ENCODE results near the gene CPNE8.

CPNE8 gene

DNA sequence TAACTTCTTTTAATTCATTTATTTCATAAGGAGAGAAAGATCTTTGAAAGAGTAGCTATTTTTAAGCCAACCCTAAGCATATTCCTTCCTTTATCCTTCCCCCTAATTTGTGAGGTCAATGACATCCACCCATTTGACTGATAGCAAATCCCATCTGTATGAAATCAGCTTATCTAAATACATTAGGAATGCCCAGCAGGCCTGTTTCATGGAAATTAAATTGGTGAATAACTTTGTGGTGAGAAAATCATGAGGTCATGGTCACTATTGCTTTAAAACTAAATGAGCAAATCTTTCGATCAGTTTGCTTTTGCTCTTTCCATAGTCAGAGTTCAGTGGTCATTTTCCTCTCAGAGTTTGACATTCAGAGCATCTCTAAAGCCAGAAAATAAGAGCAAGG is 256.6 kb downstream of the CPNE8 start:
- DNase-seq (ENCODE audit: low spot score) (no peak), FAIRE-seq (no peak)

DNA sequence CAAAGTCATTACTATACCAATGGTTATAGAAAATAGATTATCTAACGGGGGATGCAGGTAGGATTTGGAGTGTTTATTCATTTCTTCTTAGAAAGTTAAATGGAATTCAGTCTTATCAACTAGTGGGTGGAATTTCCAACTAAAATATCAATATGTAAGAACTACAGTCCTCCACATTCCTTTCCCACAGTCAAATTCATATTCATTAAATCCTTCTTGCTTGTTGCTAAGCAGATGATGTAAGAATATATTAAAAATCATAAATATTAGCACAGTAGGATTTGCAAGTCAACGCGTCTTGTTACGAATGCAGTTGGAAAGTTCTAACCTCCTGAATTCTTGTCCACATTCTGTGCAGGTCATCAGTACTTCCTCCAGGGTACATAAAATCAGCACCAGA is 259.2 kb downstream of the CPNE8 start:
- no peak for DNase-seq (ENCODE audit: low spot score)
- no peak for FAIRE-seq

DNA sequence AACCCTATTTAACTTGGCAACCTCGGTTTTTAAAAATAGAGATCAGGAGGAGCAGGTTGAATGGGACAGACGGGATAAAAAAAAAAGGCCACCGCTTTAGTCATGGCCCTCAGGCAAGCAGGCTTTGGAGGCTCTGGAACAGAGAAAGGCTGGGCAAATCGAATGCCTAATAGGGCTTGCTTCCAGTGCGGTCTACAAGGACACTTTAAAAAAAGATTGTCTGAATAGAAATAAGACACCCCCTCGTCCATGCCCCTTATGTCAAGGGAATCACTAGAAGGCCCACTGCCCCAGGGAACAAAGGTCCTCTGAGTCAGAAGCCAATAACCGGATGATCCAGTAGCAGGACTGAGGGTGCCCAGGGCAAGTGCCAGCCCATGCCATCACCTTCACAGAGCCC is 265.8 kb downstream of the CPNE8 start:
- FAIRE-seq: no peak

GRCh38 chr12:38638401-38638800 is 267.0 kb downstream of the CPNE8 start:
- DNase-seq (ENCODE audit: low spot score): no peak
- no peak for FAIRE-seq

More for the DNA sequence above, 265.8 kb downstream of the CPNE8 start:
- DNase-seq (ENCODE audit: low spot score): no peak

- no peak for DNase-seq (ENCODE audit: low spot score)
- FAIRE-seq: no peak
These were observed 271.9 kb downstream of the CPNE8 start for GRCh38 chr12:38633511-38633910.

- no peak for FAIRE-seq
- no peak for DNase-seq (ENCODE audit: low spot score)
These were observed 276.3 kb downstream of the CPNE8 start for GRCh38 chr12:38629064-38629463.

DNA sequence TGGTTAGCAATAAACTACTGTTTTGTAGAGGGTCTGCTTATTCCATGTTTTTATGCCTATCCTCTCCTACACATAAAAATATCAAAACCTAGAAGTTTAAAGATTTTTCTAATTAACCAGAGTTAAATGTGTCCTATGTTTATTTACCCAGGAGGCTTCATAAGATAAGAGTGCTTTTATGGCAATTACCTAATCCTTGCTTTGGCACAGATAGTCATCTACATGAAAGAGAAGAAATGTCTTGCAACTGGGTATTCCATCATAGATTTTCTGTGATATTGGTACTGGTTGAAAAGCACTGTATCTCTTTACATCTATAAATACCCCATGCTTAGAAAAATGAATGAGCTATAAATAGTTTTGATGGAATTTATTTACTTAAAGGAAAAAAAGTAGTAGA is 277.1 kb downstream of the CPNE8 start:
- DNase-seq (ENCODE audit: low spot score) (no peak), FAIRE-seq (no peak)

DNA sequence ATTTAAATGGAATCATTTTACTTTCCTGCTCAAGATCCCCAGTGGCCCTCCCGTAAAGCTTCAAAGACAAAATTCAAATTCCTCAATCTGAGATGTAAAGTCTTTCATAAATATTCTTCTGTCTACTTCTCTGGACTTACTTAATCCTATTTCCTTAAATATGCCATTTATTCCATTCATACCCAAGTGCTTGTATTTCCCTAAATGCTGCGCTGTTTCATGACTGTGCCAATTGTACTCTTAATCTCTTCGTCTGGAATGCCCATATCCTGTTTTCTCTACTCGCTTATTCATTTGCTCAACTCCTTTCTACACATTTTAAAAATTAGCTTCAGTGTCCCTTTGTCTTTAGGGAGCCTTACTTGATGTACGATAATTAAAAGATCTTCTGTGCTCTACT is 280.1 kb downstream of the CPNE8 start:
- no peak for FAIRE-seq
- no peak for DNase-seq (ENCODE audit: low spot score)

- no peak for FAIRE-seq
- DNase-seq (ENCODE audit: low spot score): no peak
These were observed 291.2 kb downstream of the CPNE8 start for GRCh38 chr12:38614171-38614570.

DNA sequence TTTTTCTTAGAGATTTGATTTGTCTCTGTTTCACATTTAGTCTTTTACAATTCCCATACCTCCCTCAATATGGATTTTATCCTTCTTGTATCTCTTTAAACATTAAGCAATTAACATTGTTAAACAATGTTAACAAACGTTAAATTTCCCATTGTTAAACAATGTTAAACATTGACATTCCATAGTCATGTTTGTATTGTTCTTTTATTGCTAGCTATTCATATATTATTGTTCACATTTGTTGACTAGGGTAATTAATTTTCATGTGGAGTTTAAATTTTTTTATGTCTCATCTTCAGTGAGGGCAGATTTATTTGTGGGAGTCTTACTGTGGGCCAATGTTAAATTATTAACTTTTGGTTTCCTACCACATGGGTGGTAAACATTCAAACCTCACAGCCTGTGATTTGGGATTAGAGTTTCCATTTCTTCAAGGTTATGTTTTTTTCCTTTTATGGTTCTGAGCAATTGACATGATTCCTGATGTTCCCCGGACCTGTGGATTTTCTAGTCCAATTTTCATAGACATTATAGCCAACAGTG is 294.5 kb downstream of the CPNE8 start:
- FAIRE-seq: no peak
- DNase-seq (ENCODE audit: low spot score): no peak

DNA sequence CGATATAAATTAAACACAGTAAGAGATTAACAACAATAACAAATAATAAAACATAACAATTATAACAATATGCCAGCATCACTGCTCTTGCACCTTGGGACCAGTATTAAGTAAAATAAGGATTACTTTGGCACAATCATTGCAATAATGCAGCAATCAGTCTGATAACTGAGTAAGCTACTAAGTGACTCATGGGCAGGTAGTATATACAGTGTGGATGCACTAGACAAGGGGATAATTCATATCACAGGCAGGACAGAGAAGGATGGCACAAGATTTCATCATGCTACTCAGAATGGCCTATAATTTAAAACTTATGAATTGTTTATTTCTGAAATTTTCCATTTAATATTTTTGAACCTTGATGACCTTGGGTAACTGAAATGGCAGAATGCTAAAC is 298.1 kb downstream of the CPNE8 start:
- no peak for FAIRE-seq

More for the DNA sequence above, 298.1 kb downstream of the CPNE8 start:
- no peak for DNase-seq (ENCODE audit: low spot score)
